ENCODE data around the gene EP400.
"Not testable (repeated sequence)": the region's sequence is repeated elsewhere in the genome, so short reads cannot be mapped to it uniquely, and the experiment has no call there.

The EP400 gene

GRCh38 chr12:132070298-132070697 lies 120.6 kb downstream of the EP400 start:
- DNase-seq = no peak

DNA sequence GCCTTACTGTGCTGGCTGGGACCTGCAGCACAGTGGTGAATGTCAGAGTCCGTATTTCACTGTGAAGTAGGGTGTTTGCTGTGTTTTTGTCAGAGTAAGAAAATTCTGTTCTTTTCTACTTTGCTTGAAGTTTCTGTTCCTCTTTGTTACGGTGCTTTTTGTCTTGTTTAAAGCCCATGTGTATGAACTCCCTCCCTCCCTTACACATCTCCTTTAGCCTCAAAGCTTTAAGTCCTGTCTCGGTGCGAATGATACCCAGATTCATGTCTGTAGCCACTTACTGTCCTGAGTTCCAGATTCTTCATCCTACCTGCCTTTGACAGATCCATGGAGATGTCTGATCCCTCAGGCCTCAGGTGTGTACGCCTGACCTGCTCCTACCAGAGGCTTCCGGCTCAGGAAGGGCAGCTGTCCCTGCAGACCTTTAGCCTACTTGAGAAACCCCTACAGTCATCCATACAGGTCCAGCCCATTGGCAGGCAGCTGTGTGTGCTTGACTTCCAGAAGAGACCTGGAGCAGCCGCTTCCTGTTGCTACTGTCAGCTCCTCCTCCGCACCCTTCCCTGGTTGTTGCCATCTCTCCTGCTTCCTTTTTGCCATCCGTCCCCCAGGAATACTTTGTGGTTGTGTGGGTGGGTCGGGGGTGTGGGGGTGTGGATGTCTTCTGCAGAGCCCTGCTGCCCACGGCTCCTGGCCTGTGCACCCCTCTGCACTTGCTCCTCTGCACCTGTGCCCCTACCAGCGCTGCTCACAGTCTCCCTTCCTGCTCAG lies 121.5 kb downstream of the EP400 start:
- DNase-seq = no peak

DNA sequence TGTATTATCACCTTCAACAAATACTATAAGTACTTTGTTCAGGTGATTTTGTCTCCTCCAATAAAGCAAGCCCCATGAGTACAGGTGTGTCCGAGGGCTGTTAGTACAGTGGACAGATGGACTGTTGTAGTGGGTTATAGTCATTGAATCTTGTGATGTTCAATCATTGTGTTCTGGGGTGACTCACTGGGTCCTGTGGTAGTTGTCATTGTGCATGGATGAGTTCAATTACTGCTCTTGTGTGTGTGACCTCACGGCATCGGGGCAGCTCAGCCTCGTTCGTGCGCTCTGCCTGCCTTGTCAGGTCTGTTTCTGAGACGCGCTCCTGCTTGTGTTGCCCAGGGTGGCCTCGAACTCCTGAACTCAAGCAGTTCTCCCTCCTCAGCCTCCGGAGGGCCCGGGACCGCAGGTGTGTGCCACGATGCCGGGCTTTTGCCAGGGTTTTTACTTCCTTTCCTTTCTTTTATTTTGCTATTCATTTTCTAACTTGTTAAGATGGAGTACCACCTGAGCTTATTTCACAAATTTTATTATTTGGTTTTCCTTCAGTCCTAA lies 122.2 kb downstream of the EP400 start:
- no peak for DNase-seq

GRCh38 chr12:132074216-132074615 lies 124.5 kb downstream of the EP400 start:
- DNase-seq = no peak

GRCh38 chr12:132075026-132075713 lies 125.4 kb downstream of the EP400 start:
- DNase-seq = no peak

- DNase-seq = no peak
Observed at GRCh38 chr12:132075714-132076553, 126.2 kb downstream of the EP400 start.

DNA sequence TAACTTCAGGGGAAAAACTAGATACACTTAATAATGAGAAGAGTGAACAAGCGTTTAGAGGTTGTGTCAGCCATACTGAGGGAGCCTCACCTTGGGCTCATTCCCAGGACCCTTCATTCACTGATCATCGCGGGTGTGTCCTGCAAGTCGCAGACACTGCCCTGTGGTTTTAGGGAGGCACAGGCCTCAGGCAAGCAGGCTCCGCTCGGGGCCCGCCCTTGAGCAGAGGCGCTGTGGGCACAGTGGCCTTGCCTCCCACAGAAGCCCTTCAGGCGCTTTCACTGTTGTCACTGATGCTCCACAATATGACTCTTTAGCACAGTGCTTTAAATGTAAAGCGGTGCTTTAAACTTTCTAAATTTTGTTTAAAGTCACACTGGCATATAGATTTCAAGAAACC lies 127.0 kb downstream of the EP400 start:
- DNase-seq = no peak

DNA sequence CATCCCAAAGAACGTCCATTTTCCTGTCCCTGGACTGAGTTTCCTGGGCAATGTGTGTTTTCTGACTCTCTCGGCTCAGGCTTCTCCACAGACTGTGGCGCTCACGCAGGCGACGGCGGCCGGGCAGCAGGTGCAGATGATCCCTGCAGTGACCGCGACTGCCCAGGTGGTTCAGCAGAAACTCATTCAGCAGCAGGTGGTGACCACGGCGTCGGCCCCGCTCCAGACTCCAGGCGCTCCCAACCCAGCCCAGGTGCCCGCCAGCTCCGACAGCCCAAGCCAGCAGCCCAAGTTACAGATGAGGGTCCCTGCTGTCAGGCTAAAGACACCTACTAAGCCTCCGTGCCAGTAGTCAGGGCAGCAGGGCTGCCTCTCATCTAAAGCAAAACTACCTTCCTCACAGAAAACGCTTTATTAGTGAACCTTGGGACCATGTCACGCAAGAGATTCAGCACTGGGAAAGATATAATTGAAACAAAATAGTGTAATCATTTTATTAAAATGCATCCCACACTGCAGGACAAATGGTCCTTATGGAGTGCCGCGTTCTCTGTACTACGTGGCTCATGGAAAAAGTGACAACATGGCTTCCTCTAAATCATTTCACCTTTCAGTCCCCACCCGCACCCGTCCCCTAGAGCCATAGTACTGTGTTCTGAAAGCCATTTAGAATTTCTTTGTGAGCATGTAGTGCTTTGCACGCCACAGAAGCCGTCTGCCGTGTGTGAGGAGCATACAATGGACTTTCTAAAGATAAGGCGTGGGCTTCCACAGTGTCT lies 127.8 kb downstream of the EP400 start:
- no peak for DNase-seq

DNA sequence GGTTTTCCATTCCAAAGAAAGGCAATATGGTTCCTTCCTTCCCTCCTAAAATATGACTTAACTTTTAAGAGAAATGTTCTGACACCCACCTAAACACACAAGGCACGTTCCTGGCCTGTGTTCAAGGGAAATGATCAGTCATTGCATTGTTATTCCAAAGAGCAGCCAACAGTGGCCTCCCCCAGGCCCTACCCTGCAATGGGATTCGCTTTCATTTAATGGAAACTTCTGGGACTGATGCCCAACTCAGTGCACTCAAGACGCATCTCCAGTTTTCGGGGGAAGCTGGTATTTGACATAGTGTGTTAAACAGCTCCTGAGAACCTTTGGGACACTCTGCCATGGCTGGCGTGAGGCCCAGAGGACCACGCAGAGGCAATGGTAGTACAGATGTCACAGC lies 128.4 kb downstream of the EP400 start:
- DNase-seq = no peak

GRCh38 chr12:132079200-132079599 lies 129.5 kb downstream of the EP400 start:
- no peak for DNase-seq

GRCh38 chr12:132079695-132080094 lies 130.0 kb downstream of the EP400 start:
- DNase-seq = no peak

DNA sequence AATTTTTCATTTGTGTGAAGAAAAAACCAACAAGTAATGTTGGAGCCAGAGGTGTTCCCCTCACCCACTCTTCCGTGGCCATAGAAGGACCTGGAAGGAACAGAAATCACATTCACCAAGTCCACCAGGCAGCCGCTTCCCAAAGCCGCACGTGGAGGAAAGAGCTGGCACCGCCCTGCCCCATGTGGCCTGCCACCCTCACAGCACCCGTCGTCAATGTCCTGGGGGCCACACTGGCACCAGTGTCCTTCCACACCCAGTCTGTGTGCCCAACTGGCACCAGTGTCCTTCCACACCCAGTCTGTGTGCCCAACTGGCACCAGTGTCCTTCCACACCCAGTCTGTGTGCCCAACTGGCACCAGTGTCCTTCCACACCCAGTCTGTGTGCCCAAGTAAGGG lies 130.8 kb downstream of the EP400 start:
- not testable (repeated sequence) for DNase-seq

- no peak for DNase-seq
Observed at GRCh38 chr12:132081423-132081822, 131.7 kb downstream of the EP400 start.

GRCh38 chr12:132083614-132083940 lies 133.8 kb downstream of the EP400 start:
- no peak for DNase-seq

DNA sequence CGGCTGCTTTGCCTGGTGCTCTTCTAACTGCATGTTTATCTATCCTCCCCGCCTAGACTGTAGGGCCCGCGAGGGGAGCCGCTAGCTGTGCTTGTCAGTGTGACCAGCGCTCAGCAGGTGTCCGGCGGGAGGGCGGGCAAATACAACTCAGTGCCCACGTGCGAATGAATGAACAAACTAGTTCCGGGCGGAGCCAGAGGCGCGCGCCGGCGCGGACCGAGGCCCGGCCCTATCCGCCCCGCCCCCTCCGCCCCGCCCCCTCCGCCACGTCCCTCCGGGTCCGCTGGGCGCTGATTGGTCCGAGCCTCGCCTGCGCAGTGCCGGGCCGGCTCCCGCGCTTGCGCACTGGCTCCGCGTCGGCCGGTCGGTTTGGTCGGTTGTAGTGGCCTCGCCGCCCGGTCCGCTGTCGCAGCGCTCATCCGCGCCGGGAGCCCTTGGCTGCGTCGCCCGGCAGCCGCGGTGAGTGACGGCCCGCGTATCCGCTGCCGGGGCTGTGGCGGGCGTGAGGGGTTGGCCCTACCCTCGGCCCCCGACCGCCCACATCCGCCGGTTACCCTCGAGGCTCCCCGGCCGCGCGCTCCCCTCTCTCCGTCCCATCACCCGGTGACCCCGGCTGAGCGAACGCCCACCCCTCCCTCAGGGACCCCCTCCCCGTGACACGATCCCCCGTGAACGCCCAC lies 134.3 kb downstream of the EP400 start:
- peak; percentile 76 for DNase-seq

GRCh38 chr12:132084621-132085290 lies 135.0 kb downstream of the EP400 start:
- DNase-seq = peak; percentile 20

DNA sequence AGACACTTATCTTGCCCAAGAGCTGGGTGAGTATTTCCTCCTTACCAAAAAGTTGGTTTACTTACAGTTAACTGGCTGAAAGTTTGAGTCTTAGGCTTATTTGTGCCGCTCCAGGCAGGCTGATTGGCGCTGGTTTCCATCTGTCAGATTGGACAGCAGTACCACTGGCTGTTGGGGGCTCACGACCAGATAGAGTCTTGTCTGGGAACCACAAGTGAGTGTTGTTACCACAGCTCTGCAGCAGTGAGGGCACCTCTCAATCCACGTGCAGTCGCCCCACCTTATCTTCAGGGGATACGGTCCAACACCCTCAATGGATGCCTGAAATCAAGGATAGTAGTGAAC lies 135.5 kb downstream of the EP400 start:
- no peak for DNase-seq

DNA sequence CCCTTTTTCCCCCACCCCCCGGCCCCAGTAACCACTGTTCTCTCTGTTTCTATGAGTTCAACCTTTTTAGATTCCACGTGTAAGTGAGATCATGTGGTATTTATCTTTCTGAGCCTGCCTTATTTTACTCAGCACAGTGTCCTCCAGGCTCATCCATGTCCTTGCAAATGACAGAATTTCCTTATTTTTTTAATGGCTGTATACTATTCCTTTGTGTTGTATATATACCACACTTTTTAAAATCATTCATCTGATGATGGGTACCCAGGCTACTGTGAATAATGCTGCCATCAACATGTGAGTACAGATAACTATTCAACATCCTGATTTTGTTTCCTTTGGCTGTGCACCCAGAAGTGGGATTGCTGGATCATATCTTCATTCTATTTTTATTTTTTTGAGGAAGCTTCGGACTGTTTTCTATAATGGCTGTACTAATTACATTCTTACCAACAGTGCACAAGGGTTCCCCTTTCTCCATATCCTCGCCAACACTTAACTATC lies 139.7 kb downstream of the EP400 start:
- no peak for DNase-seq

GRCh38 chr12:132094269-132094891 lies 144.6 kb downstream of the EP400 start:
- no peak for DNase-seq

GRCh38 chr12:132095520-132096409 lies 146.0 kb downstream of the EP400 start:
- no peak for DNase-seq
